HG02571 (cell line): Measurements from ENCODE around the gene CROCC.

Source experiments
- ATAC-seq: cut with Tn5 transposase; IDR thresholded peaks from one replicate; pipeline ENCODE4 v1.9.1; 2021; ENCODE audit warnings: mild to moderate bottlenecking, moderate library complexity; ENCODE audit not compliant: unreplicated experiment

CROCC gene

DNA sequence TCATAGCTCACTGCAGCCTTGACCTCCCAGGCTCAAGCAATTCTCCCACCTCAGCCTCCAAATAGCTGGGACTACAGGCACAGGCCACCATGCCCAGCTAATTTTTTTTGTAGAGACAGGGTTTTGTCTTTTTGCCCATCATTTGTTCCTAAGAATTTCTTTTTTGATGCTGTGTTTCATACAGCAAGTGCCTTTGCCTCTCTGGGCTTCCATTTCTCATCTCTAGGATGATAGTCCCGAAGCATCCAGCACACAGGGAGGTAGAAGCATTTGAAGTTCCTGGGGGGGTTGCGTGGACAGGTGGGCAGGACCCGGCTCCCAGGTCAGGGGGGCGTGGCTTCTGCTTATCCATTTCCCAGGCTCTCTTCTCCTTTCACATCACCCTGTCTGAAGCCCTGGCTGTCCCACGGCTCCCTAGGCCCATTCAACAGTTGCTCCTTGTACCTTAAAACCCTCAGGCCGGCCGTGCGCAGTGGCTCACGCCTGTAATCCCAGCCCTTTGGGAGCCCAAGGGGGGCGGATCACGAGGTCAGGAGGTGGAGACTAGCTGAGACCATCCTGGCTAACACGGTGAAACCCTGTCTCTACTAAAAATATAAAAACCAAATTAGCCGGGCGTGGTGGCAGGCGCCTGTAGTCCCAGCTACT lies 86.6 kb downstream of the CROCC start:
- ATAC-seq = no peak

DNA sequence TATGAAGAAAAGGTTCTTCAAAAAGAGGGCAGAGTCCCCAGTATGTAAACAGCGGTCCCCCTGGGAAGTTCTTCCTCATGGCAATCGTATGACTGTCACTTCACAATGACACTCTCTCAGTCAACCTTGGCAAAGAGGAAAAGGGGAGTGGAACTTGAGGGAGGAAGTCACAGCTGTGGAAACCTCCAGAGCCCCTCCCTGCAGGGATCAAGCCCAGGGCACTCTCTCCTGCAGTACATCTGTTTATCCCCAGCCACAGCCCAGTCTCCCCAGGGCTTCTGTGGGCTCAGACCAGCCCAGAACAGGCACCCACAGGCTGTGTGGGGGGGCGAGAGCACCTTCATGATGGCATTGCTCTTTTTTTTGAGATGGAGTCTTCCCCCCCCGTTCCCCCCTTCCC lies 88.0 kb downstream of the CROCC start:
- no peak for ATAC-seq

DNA sequence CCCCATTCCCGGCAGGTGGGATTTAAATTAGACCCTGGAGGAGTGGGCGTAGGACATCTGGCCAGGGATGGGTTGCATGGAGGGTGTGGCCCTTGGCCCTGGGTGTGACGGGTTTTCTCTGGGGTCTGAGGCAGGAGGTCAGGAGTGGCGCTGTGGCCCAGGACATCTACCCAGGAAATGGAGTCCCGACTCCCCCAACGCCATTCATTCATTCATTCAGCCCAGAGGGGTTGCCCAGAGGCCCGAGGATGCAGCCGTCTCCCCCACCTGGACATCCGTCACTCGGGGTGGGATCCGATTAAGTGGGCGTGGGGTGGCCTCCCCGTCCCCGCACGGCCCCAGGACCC lies 89.3 kb downstream of the CROCC start:
- no peak for ATAC-seq

DNA sequence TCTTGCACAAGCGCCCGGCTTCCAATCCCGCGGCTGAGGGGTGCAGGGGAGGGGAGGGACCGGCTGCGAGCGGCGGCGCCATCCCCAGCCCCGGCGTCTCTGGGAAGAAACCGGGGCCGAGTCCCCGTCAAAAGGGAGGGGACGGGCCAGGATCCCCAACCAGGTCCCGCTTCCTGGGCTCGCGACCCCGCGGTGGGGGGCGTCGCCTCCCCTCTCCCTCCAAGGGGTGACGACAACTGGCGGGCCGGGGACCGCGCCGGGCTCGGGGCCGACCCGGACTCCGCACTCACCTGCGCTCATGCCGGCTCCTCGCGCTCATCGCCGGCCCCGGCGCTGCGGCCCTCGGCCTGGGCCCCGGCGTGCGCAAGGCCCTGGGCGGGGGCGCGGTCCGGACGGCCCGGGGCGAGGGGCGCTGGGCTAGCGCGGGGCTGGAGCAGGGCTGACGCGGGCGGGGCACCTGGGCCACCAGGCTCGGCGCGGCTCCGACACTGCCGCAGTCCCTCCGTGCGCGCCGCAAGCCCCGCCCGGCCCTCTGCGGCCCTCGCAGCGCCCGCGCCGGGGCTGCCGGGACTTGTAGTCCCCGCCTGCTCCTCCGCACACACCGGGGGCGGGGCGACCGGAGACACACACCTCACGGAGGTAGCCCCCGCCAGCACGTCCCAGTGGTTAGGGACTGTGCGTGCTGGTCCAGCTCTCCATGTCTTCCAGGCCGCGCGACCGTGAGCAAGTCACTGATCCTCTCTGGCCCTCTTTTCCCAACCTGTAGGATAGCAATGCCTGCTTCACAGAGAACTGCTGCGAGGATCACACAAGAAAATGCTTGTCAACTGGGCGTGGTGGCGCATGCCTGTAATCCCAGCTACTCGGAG lies 89.9 kb downstream of the CROCC start, which contains the start of gene ATP13A2:
ATP13A2 (minus strand) TSS at position 490 of the 869 bp plus-strand sequence; CDS start at position 300, 190 bp downstream.
- ATAC-seq = peak; percentile 78

DNA sequence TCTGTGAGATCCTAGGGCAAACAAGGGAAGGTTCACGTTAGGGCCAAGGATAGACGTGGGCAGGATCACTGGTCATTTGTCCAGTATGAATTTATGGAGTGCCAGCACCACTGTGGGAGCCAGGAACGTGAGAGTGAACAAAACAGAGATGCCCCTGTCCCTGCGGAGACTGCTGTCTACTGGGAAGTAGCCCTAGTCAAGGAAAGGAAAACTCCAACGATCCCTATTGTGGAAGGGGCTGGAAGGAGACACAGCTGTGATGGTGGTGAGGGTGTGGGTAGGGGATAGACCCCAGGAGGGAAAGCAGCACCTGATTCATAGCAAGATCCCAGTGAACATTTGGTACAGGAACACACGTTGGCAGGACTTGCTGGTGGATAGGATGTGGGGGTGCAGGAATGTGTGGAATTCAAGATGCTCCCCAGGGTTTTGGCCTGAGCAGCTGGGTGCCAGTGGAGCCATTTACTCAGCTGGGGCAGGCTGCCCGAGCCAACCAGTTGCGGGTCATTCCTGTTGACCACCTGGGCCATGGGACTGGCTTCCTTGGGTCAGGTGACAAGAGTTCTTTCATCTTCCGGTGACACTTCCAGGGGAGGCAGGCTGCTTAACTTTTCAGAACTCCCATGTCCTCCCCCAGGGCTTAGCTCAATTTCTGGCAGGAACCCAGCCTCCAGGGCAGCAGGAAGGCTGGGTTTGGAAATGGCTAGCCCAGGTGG lies 91.2 kb downstream of the CROCC start:
- no peak for ATAC-seq

DNA sequence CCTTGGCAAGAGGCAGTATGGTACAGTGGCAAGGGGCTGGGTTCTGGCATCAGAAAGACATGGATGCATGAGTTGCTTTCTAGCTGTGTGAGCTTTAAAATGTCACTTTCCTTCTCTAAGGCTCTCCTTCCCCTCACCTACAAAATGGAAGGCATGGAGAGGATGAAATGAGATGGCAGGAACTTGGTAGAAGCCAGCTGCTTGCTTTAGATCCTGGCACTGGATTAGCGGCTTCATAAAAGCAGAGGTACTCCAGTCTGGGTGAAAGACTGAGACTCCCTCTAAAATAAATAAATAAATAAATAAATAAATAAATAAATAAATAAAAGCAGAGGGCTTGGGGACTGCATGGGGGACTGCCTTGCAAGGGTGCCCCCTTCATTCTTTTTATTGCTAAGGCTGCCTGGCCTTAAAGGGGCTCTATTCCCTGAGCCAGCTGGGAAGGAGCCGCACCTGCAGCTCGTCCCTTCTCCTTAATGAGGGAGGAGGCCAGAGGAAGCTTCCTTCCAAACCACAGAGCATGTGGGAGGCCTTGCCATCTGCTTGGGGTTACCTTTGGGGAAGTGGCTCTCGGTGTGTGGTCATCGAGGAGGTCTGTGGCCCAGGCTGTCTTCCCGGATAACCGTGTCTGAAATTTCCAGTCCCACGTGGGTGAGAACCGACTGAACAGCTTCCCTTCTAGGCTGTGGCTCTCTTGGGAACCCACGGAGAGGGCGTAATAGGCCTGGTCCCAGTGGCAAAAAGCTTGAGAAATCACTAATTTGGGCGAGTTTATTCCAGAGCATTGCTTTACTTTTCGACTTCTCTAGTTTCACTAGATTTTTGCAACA lies 92.0 kb downstream of the CROCC start:
- ATAC-seq = no peak

DNA sequence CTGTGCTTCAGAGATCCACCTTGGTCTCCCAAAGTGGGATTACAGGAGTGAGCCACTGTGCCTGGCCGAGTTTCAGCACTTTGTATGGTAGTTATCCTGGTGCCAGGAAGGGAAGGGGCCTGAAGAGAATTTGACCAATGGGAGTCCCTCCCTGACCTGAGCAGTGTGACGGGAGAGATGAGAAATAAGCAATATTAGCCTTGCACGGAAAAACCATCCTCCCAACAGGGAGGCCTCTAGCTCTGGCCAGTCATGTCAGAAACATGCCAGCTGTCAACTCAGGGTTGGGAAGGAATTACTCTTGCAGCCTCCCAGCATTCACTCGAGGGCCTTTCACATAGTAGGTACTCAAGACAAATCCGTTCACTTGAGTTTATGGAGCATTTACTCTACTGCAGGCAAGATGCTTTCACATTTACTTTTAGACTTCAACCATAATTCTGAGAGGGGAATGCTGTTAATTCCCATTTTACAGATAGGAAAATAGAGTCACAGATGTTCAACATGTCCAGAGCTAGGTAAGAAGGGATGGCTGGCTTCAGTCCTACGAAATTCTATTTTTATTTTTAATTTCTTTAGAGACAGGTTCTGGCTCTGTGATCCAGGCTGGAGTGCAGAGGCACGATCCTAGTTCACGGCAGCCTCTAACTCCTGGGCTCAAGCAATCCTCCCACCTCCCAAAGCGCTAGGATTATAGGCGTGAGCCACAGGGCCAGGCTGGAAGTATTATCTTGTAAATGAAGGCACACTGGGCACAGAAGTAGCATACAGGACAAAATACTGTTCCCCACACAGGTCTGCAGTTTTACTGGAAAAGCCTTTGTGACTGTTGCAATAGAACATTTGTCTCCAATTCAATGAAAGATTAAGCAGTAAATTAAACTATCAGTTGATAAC lies 93.2 kb downstream of the CROCC start:
- no peak for ATAC-seq

DNA sequence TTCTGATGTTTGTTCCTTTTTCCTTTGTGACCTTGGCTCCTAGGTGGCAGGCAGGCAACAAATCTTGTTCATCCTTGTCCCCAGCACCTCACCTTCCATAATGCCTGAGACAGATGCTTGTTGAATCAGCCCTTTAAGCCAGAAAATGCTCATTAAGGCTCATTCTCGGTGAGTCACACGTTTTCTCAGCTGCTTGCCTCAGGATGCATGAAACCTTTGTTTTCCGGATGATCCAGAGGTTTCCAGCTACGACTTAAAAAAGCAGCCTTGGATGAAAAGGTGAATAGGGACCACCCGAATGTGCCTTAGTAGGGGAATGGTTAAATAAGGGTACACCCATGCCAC lies 94.6 kb downstream of the CROCC start:
- no peak for ATAC-seq

DNA sequence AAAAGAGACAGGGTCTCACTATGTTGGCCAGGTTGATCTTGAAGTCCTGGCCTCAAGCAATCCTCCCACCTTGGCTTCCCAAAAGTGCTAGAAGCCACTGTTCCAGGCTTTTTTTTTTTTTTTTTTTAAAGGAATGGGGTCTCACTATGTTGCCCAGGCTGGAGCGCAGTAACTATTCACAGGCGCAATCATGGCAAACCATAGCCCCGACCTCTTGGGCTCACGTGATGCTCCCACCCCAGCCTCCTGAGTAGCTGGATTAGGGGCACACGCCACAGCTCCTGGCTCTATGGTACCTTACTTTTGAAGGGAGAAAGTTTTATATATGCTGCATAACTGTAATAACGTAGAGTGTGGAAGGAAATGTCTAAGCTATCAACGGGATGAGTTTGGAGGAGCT lies 95.7 kb downstream of the CROCC start:
- no peak for ATAC-seq

DNA sequence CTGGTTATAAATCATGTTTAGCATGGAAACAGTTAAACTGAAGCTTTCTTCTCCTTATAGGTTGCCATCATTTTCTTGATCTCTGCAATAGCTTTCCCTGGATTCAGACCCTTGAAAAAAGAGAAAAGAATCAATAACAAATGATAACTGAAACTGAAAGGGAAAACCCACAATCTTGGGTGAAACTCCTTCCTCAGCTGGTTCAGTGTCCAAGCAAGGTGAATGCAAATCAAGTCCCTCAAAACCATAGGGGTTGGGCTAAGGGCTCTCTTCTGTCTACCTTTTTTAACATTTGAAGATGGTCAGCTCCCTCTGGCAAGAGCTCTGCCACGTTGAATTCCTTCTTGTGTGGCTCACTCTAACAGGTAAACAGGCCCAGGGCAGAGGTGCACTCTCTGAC lies 97.1 kb downstream of the CROCC start:
- peak; percentile 51 for ATAC-seq

DNA sequence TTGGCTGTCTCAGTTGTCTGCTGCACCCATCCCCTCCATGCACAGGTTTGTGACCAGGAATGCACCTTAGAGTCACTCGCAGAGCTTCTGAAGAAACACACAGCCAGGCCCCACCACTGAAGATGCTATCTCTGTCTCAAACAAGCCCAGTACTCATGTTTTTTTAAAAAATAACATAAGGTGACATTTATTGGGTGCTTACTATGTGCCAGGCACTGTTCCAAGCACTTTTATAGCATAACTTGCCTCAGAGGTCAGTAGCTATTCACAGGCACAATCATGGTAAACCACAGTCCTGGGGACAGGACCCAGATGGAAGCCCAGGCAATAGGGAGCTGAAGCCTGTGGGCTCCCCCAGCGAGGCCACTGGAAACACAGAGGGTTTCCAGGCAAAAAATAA lies 98.8 kb downstream of the CROCC start:
- ATAC-seq = no peak

DNA sequence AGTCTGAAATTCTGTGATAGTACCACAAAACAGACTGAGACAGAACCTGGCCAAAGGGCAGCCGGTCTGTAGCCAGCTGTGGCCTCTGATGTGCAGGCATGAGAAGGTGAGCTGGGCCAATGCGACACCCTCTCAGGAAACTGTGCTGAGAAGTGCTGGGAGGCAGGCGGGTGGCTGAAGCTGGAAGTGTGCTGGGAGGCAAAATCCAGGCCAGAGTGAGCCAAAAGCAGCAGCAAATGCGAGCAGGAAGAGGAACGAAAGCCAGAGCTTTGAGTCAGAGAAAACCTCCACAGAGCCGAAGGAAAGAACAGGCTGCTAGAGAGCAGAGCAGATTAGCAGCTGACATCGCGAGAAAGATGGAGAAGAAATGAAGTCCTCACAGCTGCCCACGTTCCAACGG lies 100.2 kb downstream of the CROCC start:
- no peak for ATAC-seq
